ENCODE results near the gene BCL11B. TPM values are rescaled to one million over a fixed set of nuclear protein-coding genes. Genes with fewer than 3 reads are reported as not detected.

Gene BCL11B
- total and polyA plus RNA-seq, 2 donors (not counting 1 experiment from before 2014, with no cell fraction given): 0.33 to 0.42 TPM

DNA sequence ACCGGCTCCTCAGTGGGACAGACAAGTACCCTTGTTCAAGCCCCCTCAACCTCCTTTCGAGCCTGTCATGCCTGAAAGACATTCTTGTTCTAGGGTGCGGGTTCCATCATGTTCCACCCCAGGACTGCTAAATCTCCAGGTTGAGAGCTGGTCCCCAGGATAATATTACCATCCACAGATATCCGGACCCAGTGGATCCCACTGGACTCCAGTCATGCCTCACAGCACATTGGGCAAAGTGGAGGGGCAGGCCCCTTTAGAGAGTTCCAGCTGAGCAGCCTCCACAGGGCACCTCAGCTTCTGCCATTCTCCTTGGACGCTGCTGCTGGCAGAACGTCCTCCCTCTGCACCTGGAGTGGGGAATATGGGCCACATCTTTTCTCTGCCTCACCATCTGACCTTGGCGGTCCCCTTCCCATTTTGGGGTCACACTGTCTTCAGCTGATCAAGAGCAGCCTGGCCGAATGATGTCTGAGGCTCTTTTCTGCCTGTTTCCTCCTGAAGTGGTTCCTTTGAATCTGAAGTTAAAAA lies 137.4 kb downstream of the BCL11B start:
- Histone ChIP-seq H3K36me3 (replicated peaks in 1 of 2; ENCODE audit: control extremely low read depth in 1 of 2, control insufficient read depth in 1 of 2, extremely low read depth in 1 of 2, insufficient read depth in 2 of 2, low read length in 1 of 2) (no peaks in the 10 kb centered on the region), H3K4me1 (ENCODE audit: control insufficient read depth in 2 of 2, insufficient read depth in 2 of 2, low read length in 2 of 2) (no peaks in the 10 kb centered on the region), H3K4me3 (ENCODE audit: control extremely low read depth in 1 of 5, extremely low read depth in 1 of 5, insufficient read depth in 1 of 5, low read depth in 2 of 5, low read length in 4 of 5) (no peak overlapping the region), H2AFZ (ENCODE audit: insufficient read depth, low read depth, low read length, poor library complexity, severe bottlenecking) (no peak overlapping the region), H3K9ac (ENCODE audit: low read length) (no peak overlapping the region), H3K9me3 (ENCODE audit: control extremely low read depth in 1 of 3, control insufficient read depth in 2 of 3, insufficient read depth in 1 of 3, low read length in 2 of 3) (peaks cover 0 to 55% (median 0%) of the 10 kb centered on the region in 3 donors), H3K79me2 (ENCODE audit: control insufficient read depth, insufficient read depth, low read length) (no peaks in the 10 kb centered on the region), H3K4me2 (replicated peaks; ENCODE audit: low read depth, low read length, poor library complexity, severe bottlenecking) (no peak overlapping the region), H3K27me3 (replicated peaks in 1 of 4; ENCODE audit: control extremely low read depth in 1 of 4, control insufficient read depth in 3 of 4, insufficient read depth in 4 of 4, low read length in 3 of 4) (no peaks in the 10 kb centered on the region), H4K20me1 (ENCODE audit: control insufficient read depth, insufficient read depth, low read length, poor library complexity, severe bottlenecking) (no peaks in the 10 kb centered on the region), H3K27ac (ENCODE audit: low read length in 2 of 2) (no peak overlapping the region)
- ChIA-PET CTCF (no interaction called here), POLR2A (no interaction called here)
- H3K27ac Mint-ChIP-seq: no peak overlapping the region
- intact Hi-C loops (cut with micrococcal nuclease): no loop called here
- H3K9me3 Mint-ChIP-seq (ENCODE audit: insufficient read depth): peaks cover 2% of the 10 kb centered on the region
- H3K27me3 Mint-ChIP-seq: no peaks in the 10 kb centered on the region
- no peaks in the 10 kb centered on the region for H3K4me1 Mint-ChIP-seq
- 85% methylated on average over 7 of the region's 8 CpGs for WGBS (ENCODE audit: insufficient coverage)
- TF ChIP-seq, protein P1, sequence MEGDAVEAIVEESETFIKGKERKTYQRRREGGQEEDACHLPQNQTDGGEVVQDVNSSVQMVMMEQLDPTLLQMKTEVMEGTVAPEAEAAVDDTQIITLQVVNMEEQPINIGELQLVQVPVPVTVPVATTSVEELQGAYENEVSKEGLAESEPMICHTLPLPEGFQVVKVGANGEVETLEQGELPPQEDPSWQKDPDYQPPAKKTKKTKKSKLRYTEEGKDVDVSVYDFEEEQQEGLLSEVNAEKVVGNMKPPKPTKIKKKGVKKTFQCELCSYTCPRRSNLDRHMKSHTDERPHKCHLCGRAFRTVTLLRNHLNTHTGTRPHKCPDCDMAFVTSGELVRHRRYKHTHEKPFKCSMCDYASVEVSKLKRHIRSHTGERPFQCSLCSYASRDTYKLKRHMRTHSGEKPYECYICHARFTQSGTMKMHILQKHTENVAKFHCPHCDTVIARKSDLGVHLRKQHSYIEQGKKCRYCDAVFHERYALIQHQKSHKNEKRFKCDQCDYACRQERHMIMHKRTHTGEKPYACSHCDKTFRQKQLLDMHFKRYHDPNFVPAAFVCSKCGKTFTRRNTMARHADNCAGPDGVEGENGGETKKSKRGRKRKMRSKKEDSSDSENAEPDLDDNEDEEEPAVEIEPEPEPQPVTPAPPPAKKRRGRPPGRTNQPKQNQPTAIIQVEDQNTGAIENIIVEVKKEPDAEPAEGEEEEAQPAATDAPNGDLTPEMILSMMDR (IDR thresholded peaks at IDR 0.05): no peak
- no peak for TF ChIP-seq EZH2 (IDR thresholded peaks at IDR 0.05; ENCODE audit: borderline replicate concordance, insufficient read depth, low read depth, low read length, poor library complexity, severe bottlenecking)
- ATAC-seq (ENCODE audit: low read depth) (no peak), DNase-seq (no peak)
- no peak overlapping the region for H3K4me3 Mint-ChIP-seq

DNA sequence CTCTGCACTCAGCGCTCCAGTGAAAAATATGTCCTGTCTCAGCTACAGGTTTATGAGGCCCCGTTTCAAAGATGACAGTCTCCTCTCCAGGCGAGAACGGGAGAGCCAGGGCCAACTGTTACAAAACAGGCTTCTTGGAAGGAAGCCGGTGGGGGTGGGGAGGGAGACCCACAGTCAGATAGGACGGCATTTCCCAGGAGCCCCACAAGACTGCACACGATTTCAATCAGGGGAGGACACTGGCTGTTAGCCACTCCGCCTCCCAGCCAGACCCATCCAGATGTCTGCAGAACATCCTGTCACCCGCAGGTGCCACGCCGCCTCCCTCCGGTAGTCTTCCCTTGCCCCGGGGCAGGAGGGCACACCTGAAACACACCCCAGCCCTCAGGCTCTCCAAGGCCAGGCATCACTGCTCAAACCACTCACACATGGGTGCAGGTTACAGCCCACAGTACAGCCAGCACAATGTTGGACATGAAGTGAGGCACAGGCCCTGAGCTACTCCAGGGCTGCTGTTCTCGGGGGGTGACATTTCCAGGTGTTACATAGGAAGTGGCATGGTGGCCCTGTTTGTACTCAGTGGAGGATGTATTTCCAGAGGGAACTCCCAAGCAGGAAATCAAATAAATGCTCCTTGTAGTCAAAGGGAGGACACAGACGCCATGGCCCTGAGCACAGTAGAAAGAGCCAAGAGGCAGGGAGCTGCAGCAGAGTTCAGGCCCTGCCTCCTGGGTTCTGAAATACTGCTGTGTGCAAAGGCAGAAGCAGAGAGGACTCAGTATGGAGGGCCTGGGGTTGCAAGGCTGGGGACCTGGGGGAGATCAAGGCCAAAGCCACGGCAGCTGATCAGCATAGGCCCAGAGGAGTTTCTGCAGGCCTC lies 138.1 kb downstream of the BCL11B start:
- ChIA-PET CTCF (interaction anchor here (0.6 kb wide), 1 partner anchor 798 kb away, joined by 6 read pairs; no protein-coding TSS in a partner anchor), POLR2A (no interaction called here)
- no peak for ATAC-seq (ENCODE audit: low read depth)
- no peaks in the 10 kb centered on the region for H3K4me1 Mint-ChIP-seq
- H3K9me3 Mint-ChIP-seq (ENCODE audit: insufficient read depth): peaks cover 2% of the 10 kb centered on the region
- Histone ChIP-seq H3K9ac (ENCODE audit: low read length) (no peak overlapping the region), H2AFZ (ENCODE audit: insufficient read depth, low read depth, low read length, poor library complexity, severe bottlenecking) (no peak overlapping the region), H3K4me2 (replicated peaks; ENCODE audit: low read depth, low read length, poor library complexity, severe bottlenecking) (no peak overlapping the region), H4K20me1 (ENCODE audit: control insufficient read depth, insufficient read depth, low read length, poor library complexity, severe bottlenecking) (no peaks in the 10 kb centered on the region), H3K9me3 (ENCODE audit: control extremely low read depth in 1 of 3, control insufficient read depth in 2 of 3, insufficient read depth in 1 of 3, low read length in 2 of 3) (peaks cover 0 to 53% (median 0%) of the 10 kb centered on the region in 3 donors), H3K79me2 (ENCODE audit: control insufficient read depth, insufficient read depth, low read length) (no peaks in the 10 kb centered on the region), H3K27ac (ENCODE audit: low read length in 2 of 2) (no peak overlapping the region), H3K4me1 (ENCODE audit: control insufficient read depth in 2 of 2, insufficient read depth in 2 of 2, low read length in 2 of 2) (no peaks in the 10 kb centered on the region), H3K4me3 (ENCODE audit: control extremely low read depth in 1 of 5, extremely low read depth in 1 of 5, insufficient read depth in 1 of 5, low read depth in 2 of 5, low read length in 4 of 5) (no peak overlapping the region), H3K36me3 (replicated peaks in 1 of 2; ENCODE audit: control extremely low read depth in 1 of 2, control insufficient read depth in 1 of 2, extremely low read depth in 1 of 2, insufficient read depth in 2 of 2, low read length in 1 of 2) (no peaks in the 10 kb centered on the region), H3K27me3 (replicated peaks in 1 of 4; ENCODE audit: control extremely low read depth in 1 of 4, control insufficient read depth in 3 of 4, insufficient read depth in 4 of 4, low read length in 3 of 4) (no peaks in the 10 kb centered on the region)
- no peaks in the 10 kb centered on the region for H3K27me3 Mint-ChIP-seq
- no peak overlapping the region for H3K4me3 Mint-ChIP-seq
- WGBS (ENCODE audit: insufficient coverage): 79% methylated on average over 15 of the region's 16 CpGs
- DNase-seq: no peak
- no peak overlapping the region for H3K27ac Mint-ChIP-seq
- TF ChIP-seq EZH2 (IDR thresholded peaks at IDR 0.05; ENCODE audit: borderline replicate concordance, insufficient read depth, low read depth, low read length, poor library complexity, severe bottlenecking): no peak
- TF ChIP-seq, protein P1 (IDR thresholded peaks at IDR 0.05): no peak
- intact Hi-C loops (cut with micrococcal nuclease): no loop called here
